Fibroblast of lung (primary cell): ENCODE results near the gene METTL21C. TPM values are rescaled to one million over a fixed set of nuclear protein-coding genes. Genes with fewer than 3 reads are reported as not detected.

Source experiments
- DNase-seq, 2 donors: peaks; one replicate each; pipeline versions ENCODE4 v3.0.0 to v3.0.0-alpha.2; 2010; ENCODE audit warnings: low read depth in 2 of 2
- H2AFZ ChIP-seq: 2 replicates; pipeline ENCODE4 v1.5.1; 2012; ENCODE audit warnings: low read length, control low read depth, inconsistent platforms
- H3K27ac ChIP-seq: 2 replicates; pipeline ENCODE4 v1.5.1; 2011; ENCODE audit warnings: low read length, control low read depth; ENCODE audit not compliant: insufficient read depth
- H3K27me3 ChIP-seq: 2 replicates; pipeline ENCODE4 v1.5.1; 2011; ENCODE audit warnings: mild to moderate bottlenecking, low read length; ENCODE audit not compliant: control insufficient read depth, insufficient read depth
- H3K36me3 ChIP-seq: 2 replicates; pipeline ENCODE4 v1.5.1; 2011; ENCODE audit warnings: low read length; ENCODE audit not compliant: control insufficient read depth, insufficient read depth
- H3K4me1 ChIP-seq: 2 replicates; pipeline ENCODE4 v1.5.1; 2011; ENCODE audit warnings: low read length; ENCODE audit not compliant: control insufficient read depth, insufficient read depth; ENCODE audit errors: extremely low read depth
- H3K4me2 ChIP-seq: 2 replicates; pipeline ENCODE4 v1.5.1; 2011; ENCODE audit warnings: low read length, control low read depth; ENCODE audit not compliant: insufficient read depth; ENCODE audit errors: extremely low read depth
- H3K4me3 ChIP-seq, 4 experiments: fragments of 200-600 bp in 1 of 4; sonication (generic) in 1 of 4; replicated peaks in 1 of 4; 2 replicates each; pipeline ENCODE4 v1.5.1; 2011 to 2016; ENCODE audit warnings: low read length in 4 of 4, low read depth in 3 of 4, mild to moderate bottlenecking in 3 of 4, control low read depth in 2 of 4, inconsistent platforms in 1 of 4, mixed read lengths in 1 of 4; ENCODE audit not compliant: insufficient read depth in 1 of 4; ENCODE audit errors: control extremely low read depth in 1 of 4
- H3K79me2 ChIP-seq: 2 replicates; pipeline ENCODE4 v1.5.1; 2012; ENCODE audit warnings: mild to moderate bottlenecking, low read length, inconsistent platforms; ENCODE audit not compliant: control insufficient read depth, insufficient read depth
- H3K9ac ChIP-seq: 2 replicates; pipeline ENCODE4 v1.5.1; 2011; ENCODE audit warnings: mild to moderate bottlenecking, low read length, control low read depth; ENCODE audit not compliant: insufficient read depth
- H3K9me3 ChIP-seq: 2 replicates; pipeline ENCODE4 v1.5.1; 2012; ENCODE audit warnings: low read depth, low read length; ENCODE audit not compliant: control insufficient read depth, insufficient read depth
- H4K20me1 ChIP-seq: 2 replicates; pipeline ENCODE4 v1.5.1; 2011; ENCODE audit warnings: low read length; ENCODE audit not compliant: control insufficient read depth, insufficient read depth; ENCODE audit errors: extremely low read depth
- CTCF ChIP-seq, 2 donors: IDR thresholded peaks in 1 of 2; conservative IDR thresholded peaks in 1 of 2; 1 replicate in 1 of 2; 2 replicates in 1 of 2; pipeline ENCODE4 v1.5.1; 2011 to 2012; ENCODE audit warnings: low read length in 2 of 2, control low read depth in 1 of 2, inconsistent platforms in 1 of 2, low read depth in 1 of 2, mild to moderate bottlenecking in 1 of 2
- EZH2 ChIP-seq: IDR thresholded peaks from 2 replicates; pipeline ENCODE4 v1.5.1; 2012; ENCODE audit warnings: low read length, control low read depth, mild to moderate bottlenecking; ENCODE audit errors: missing control alignments
- polyA plus RNA-seq, 2 donors: library from polyadenylated mRNA; depleted of rRNA in 1 of 2; stranded (reverse) in 1 of 2; unstranded in 1 of 2; fragments of >200 nt; gene quantifications; 2 replicates each; pipeline ENCODE4 v1.2.1, GENCODE V29; 2011 to 2012; ENCODE audit warnings: missing spikeins in 1 of 2
- total RNA-seq: library from RNA; depleted of rRNA; stranded (reverse); fragments of >200 nt; gene quantifications from 2 replicates; pipeline ENCODE4 v1.2.1, GENCODE V29; 2014

The METTL21C gene
- total and polyA plus RNA-seq, 2 donors (not counting 1 experiment from before 2014, with no cell fraction given): 0.17 TPM; not detected in 1

GRCh38 chr13:102700088-102701031 is 5.5 kb upstream of the METTL21C start:
- H2AFZ ChIP-seq: no peak overlapping the region
- H3K36me3 ChIP-seq: no peaks in the 10 kb centered on the region
- no peak overlapping the region for H3K4me3 ChIP-seq
- H3K4me1 ChIP-seq: no peaks in the 10 kb centered on the region
- peak in 1 of 2 donors; percentile 20 for DNase-seq
- H3K27ac ChIP-seq: no peak overlapping the region
- H3K79me2 ChIP-seq: no peaks in the 10 kb centered on the region
- no peak overlapping the region for H3K9ac ChIP-seq
- TF ChIP-seq CTCF (conservative IDR thresholded peaks at IDR 0.05 in 1 of 2, IDR thresholded peaks at IDR 0.05 in 1 of 2; ENCODE audit: low read depth in 1 of 2, low read length in 2 of 2) (no peak), EZH2 (no peak)
- H3K9me3 ChIP-seq: no peaks in the 10 kb centered on the region
- no peak overlapping the region for H3K4me2 ChIP-seq
- H3K27me3 ChIP-seq: peaks cover 2% of the 10 kb centered on the region
- H4K20me1 ChIP-seq: no peaks in the 10 kb centered on the region

- no peaks in the 10 kb centered on the region for H3K36me3 ChIP-seq
- no peak overlapping the region for H2AFZ ChIP-seq
- no peak overlapping the region for H3K4me2 ChIP-seq
- H3K27me3 ChIP-seq: peaks cover 6% of the 10 kb centered on the region
- no peak for DNase-seq
- H3K27ac ChIP-seq: no peak overlapping the region
- no peaks in the 10 kb centered on the region for H3K4me1 ChIP-seq
- no peak for TF ChIP-seq EZH2
- no peak overlapping the region for H3K9ac ChIP-seq
- H3K4me3 ChIP-seq: no peak overlapping the region
- H4K20me1 ChIP-seq: no peaks in the 10 kb centered on the region
- no peaks in the 10 kb centered on the region for H3K9me3 ChIP-seq
- no peaks in the 10 kb centered on the region for H3K79me2 ChIP-seq
These were observed 4.7 kb upstream of the METTL21C start for GRCh38 chr13:102699504-102699903.

GRCh38 chr13:102698649-102698980 is 3.8 kb upstream of the METTL21C start:
- H2AFZ ChIP-seq: no peak overlapping the region
- DNase-seq: no peak
- no peak overlapping the region for H3K4me2 ChIP-seq
- H3K79me2 ChIP-seq: no peaks in the 10 kb centered on the region
- peaks cover 2% of the 10 kb centered on the region for H3K4me1 ChIP-seq
- no peaks in the 10 kb centered on the region for H3K36me3 ChIP-seq
- no peak overlapping the region for H3K27ac ChIP-seq
- peaks cover 6% of the 10 kb centered on the region for H3K27me3 ChIP-seq
- H4K20me1 ChIP-seq: no peaks in the 10 kb centered on the region
- TF ChIP-seq CTCF (conservative IDR thresholded peaks at IDR 0.05 in 1 of 2, IDR thresholded peaks at IDR 0.05 in 1 of 2; ENCODE audit: low read depth in 1 of 2, low read length in 2 of 2) (no peak), EZH2 (no peak)
- H3K9ac ChIP-seq: no peak overlapping the region
- H3K9me3 ChIP-seq: no peaks in the 10 kb centered on the region
- H3K4me3 ChIP-seq: no peak overlapping the region
